Measurements from ENCODE around the gene NISCH.

DNA sequence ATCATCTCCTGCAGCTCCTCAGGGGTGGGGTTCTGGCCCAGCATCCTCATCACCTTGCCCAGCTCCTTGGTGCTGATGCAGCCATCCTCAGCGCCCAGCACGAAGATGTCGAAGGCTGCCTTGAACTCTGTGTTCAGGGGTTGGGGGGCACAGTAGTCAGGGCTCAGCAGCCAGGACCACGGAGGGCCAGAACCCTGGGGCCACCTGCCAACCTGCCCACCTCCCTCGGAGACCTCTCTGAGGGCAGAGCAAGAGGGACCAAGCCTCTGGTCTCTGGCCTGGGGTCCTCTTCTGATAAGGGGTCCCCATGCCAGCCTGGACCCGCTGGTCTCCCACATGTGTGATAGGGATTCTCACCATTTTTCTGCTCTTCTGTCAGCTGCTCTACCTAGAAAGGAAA, 3.3 kb upstream of the NISCH start:
- TF ChIP-seq POLR2AphosphoS5 (IDR thresholded peaks at IDR 0.05; ENCODE audit: insufficient read depth, low read depth, low read length) = no peak
- no peak for TF ChIP-seq JUN (IDR thresholded peaks at IDR 0.05; ENCODE audit: borderline replicate concordance, insufficient read depth, insufficient read length, low read depth)
- TF ChIP-seq POLR2A (IDR thresholded peaks at IDR 0.05; ENCODE audit: low read depth, low read length) = no peak

Measured in endothelial cell of umbilical vein (primary cell).